ACC112 (cell line): ENCODE data around the gene TSPAN16.

Experiments used
- H2AFZ ChIP-seq: fragments of 200-600 bp; sonication (generic); one replicate; pipeline ENCODE4 v1.6.0; 2017; ENCODE audit warnings: antibody characterized with exemption, low read length; ENCODE audit not compliant: unreplicated experiment
- H3K27ac ChIP-seq: fragments of 200-600 bp; sonication (generic); 2 replicates; pipeline ENCODE4 v1.5.1; 2014; ENCODE audit warnings: low read depth, mild to moderate bottlenecking, antibody characterized with exemption, low read length, moderate library complexity
- H3K27me3 ChIP-seq: fragments of 200-600 bp; sonication (generic); 2 replicates; pipeline ENCODE4 v1.6.1; 2014; ENCODE audit warnings: mild to moderate bottlenecking, antibody characterized with exemption, low read length, moderate library complexity, mixed read lengths; ENCODE audit not compliant: insufficient read depth
- H3K36me3 ChIP-seq: fragments of 200-600 bp; sonication (generic); 2 replicates; pipeline ENCODE4 v1.6.1; 2016; ENCODE audit warnings: mild to moderate bottlenecking, antibody characterized with exemption, low read length, moderate library complexity, mixed read lengths; ENCODE audit not compliant: insufficient read depth
- H3K4me1 ChIP-seq: fragments of 200-600 bp; sonication (generic); one replicate; pipeline ENCODE4 v1.6.1; 2016; ENCODE audit warnings: low read length, mixed read lengths; ENCODE audit not compliant: insufficient read depth, unreplicated experiment, control insufficient read depth
- H3K4me3 ChIP-seq: fragments of 200-600 bp; sonication (generic); 2 replicates; pipeline ENCODE4 v1.5.1; 2014; ENCODE audit warnings: mild to moderate bottlenecking, low read depth, low read length
- H3K79me2 ChIP-seq: fragments of 200-600 bp; sonication (generic); one replicate; pipeline ENCODE4 v1.6.0; 2016; ENCODE audit warnings: low read length; ENCODE audit not compliant: control insufficient read depth, unreplicated experiment, insufficient read depth

Gene TSPAN16

DNA sequence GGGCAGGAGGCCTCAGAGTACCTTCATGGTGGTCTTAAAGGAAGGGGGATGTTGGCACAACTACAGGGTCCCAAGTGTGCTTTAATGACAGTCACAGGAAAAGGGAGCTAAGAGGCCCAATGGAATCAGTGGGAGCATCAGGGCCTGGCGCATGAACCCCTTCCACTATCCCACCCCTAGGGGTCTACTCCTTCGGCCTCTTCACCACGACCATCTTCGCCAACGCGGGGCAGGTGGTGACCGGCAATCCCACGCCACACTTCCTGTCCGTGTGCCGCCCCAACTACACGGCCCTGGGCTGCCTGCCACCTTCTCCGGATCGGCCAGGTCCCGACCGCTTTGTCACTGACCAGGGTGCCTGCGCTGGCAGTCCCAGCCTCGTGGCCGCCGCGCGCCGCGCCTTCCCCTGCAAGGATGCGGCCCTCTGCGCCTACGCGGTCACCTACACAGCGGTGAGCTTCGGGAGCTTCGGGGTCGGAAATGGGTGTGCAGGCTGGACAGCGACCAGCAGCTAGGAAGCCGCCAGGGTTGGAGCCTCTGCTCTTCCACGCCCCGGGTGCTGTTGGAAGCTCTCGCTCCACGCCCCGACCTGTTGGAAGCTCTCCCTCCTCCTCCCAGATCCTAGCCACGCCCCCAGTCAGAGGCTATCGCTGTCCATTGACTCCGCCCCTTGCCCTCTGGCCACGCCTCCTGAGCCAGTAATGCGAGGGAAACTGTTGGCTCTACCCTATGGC is 65.2 kb downstream of the TSPAN16 start:
- peaks cover 3% of the 10 kb centered on the region for H3K4me1 ChIP-seq
- H3K27me3 ChIP-seq = no peaks in the 10 kb centered on the region
- H3K4me3 ChIP-seq = no peak overlapping the region
- no peak overlapping the region for H2AFZ ChIP-seq
- peaks cover 2% of the 10 kb centered on the region for H3K79me2 ChIP-seq
- no peaks in the 10 kb centered on the region for H3K36me3 ChIP-seq
- H3K27ac ChIP-seq = no peak overlapping the region

DNA sequence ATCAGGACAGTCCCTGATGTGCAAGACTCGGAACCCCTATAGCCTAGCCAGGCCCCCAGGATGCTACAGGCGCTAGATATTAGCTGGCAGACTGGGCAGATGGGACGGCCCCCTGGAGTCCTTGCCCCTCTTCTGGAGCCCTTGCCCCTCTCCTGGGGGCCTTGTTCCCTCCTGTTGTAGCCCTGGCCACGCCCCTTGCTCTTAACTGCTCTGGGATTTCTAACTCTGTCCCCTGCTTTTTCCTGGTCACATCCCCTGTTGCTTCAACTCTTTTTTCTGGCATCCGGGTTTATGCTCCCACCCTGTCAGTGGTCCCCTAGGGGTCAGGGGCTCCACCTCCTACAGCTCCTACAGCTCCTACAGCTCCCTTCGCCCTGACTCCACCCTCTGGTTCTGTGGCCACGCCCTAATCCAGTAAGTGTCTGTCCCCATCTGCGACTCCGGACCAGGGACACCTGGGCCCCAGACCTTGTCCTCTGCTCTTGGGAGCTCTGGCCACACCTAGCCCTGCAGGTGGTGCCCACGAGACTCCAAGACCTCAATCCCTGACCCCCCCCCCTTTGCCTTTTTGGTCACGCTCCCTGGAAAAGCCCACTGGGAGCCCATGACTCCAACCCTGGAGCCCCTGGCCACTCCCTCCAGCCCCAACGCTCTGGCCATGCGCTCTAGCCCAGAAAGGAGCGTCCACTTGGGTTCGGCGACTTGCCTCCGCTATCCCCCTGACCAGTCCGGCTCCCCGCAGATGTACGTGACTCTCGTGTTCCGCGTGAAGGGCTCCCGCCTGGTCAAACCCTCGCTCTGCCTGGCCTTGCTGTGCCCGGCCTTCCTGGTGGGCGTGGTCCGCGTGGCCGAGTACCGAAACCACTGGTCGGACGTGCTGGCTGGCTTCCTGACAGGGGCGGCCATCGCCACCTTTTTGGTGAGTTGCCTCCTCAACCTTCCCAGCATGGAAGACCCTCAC is 66.1 kb downstream of the TSPAN16 start:
- H3K27me3 ChIP-seq = no peaks in the 10 kb centered on the region
- H3K36me3 ChIP-seq = no peaks in the 10 kb centered on the region
- H2AFZ ChIP-seq = no peak overlapping the region
- H3K79me2 ChIP-seq = no peaks in the 10 kb centered on the region
- H3K4me1 ChIP-seq = no peaks in the 10 kb centered on the region
- H3K27ac ChIP-seq = no peak overlapping the region
- H3K4me3 ChIP-seq = no peak overlapping the region

DNA sequence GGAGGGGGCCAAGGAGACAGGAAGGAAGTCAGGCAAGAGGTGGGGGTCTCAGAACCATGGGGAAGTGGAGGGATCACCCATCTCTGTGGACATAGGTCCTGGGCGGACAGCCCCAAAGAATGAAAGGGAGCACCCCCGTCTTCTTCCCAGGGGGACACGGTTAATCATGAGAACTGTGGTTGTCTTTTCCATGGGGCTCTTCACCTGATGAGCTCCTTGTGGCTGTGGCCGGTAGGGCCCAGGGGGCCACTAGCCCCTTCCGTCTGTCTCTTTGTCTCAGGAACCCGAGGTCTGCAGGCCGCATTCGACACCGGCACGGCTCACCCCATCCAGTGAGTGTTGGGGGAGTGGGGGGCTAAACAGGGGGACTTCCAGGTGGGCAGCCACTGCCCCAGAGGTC is 67.9 kb downstream of the TSPAN16 start:
- Histone ChIP-seq H3K79me2 (no peaks in the 10 kb centered on the region), H3K27ac (no peak overlapping the region), H3K27me3 (no peaks in the 10 kb centered on the region), H3K4me3 (no peak overlapping the region), H2AFZ (no peak overlapping the region), H3K4me1 (no peaks in the 10 kb centered on the region), H3K36me3 (no peaks in the 10 kb centered on the region)

DNA sequence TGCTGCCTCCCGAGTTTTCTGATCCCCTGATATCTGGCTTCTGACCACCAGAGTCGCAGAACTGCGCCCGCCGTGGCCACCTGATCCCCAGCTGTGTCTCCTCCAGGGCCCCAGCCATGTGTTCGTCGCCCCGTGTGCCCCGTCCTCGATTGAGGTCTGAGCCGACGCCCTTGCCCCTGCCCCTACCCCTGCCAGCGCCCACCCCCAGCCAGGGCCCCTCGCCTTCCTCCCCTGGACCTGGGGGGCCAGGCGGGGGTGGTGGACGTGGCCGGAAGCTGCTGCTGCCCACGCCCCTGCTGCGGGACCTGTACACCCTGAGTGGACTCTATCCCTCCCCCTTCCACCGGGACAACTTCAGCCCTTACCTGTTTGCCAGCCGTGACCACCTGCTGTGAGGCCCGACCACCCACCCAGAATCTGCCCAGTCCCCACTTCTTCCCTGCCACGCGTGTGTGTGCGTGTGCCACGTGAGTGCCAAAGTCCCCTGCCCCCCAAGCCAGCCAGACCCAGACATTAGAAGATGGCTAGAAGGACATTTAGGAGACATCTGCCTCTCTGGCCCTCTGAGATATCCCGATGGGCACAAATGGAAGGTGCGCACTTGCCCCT is 68.4 kb downstream of the TSPAN16 start:
- Histone ChIP-seq H2AFZ (no peak overlapping the region), H3K4me3 (no peak overlapping the region), H3K36me3 (no peaks in the 10 kb centered on the region), H3K27me3 (no peaks in the 10 kb centered on the region), H3K27ac (no peak overlapping the region), H3K4me1 (no peaks in the 10 kb centered on the region), H3K79me2 (no peaks in the 10 kb centered on the region)

DNA sequence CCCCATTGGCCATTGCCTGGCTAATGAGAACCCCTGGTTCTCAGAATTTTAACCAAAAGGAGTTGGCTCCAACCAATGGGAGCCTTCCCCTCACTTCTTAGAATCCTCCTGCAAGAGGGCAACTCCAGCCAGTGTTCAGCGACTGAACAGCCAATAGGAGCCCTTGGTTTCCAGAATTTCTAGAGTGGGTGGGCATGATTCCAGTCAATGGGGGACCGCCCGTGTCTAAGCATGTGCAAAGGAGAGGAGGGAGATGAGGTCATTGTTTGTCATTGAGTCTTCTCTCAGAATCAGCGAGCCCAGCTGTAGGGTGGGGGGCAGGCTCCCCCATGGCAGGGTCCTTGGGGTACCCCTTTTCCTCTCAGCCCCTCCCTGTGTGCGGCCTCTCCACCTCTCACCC is 69.0 kb downstream of the TSPAN16 start:
- Histone ChIP-seq H3K4me3 (no peak overlapping the region), H3K79me2 (no peaks in the 10 kb centered on the region), H3K4me1 (no peaks in the 10 kb centered on the region), H3K27ac (no peak overlapping the region), H3K27me3 (no peaks in the 10 kb centered on the region), H3K36me3 (no peaks in the 10 kb centered on the region), H2AFZ (no peak overlapping the region)
